DND-41 (cell line): Measurements from ENCODE around the gene TTC1.

Source experiments
- ATAC-seq: fragments of 200-7000 bp; cut with Tn5 transposase; 3 replicates; pipeline ENCODE4 v1.9.1; 2021; ENCODE audit warnings: low read depth; ENCODE audit not compliant: insufficient read depth
- DNase-seq: peaks from one replicate; pipeline ENCODE4 v3.0.0-alpha.2; 2020
- H2AFZ ChIP-seq: 2 replicates; pipeline ENCODE4 v1.6.0; 2012; ENCODE audit warnings: low read depth, low read length
- H3K27ac ChIP-seq: 2 replicates; pipeline ENCODE4 v1.5.1; 2012; ENCODE audit warnings: low read length, inconsistent platforms
- H3K27me3 ChIP-seq: fragments of 200-600 bp; sonication (generic); 2 replicates; pipeline ENCODE4 v1.6.0; 2012; ENCODE audit warnings: low read length, mild to moderate bottlenecking, inconsistent platforms; ENCODE audit not compliant: insufficient read depth, poor library complexity
- H3K36me3 ChIP-seq: 2 replicates; pipeline ENCODE4 v1.5.1; 2012; ENCODE audit warnings: low read length, inconsistent platforms; ENCODE audit not compliant: insufficient read depth
- H3K4me1 ChIP-seq: 2 replicates; pipeline ENCODE4 v1.5.1; 2012; ENCODE audit warnings: mild to moderate bottlenecking, low read length; ENCODE audit not compliant: insufficient read depth
- H3K4me2 ChIP-seq: 2 replicates; pipeline ENCODE4 v1.6.0; 2012; ENCODE audit warnings: mild to moderate bottlenecking, moderate library complexity, low read length, inconsistent platforms; ENCODE audit not compliant: insufficient read depth
- H3K4me3 ChIP-seq, 2 experiments: fragments of 200-600 bp in 1 of 2; shearing (Covaris generic) in 1 of 2; 2 replicates each; pipeline ENCODE4 v1.5.1; 2012 to 2016; ENCODE audit warnings: inconsistent platforms in 2 of 2, low read length in 2 of 2, mild to moderate bottlenecking in 2 of 2, low read depth in 1 of 2, moderate library complexity in 1 of 2
- H3K79me2 ChIP-seq: 2 replicates; pipeline ENCODE4 v1.6.0; 2012; ENCODE audit warnings: low read length, inconsistent platforms; ENCODE audit not compliant: insufficient read depth
- H3K9ac ChIP-seq: 2 replicates; pipeline ENCODE4 v1.6.0; 2012; ENCODE audit warnings: low read depth, mild to moderate bottlenecking, inconsistent platforms, low read length, moderate library complexity
- H3K9me3 ChIP-seq: 2 replicates; pipeline ENCODE4 v1.5.1; 2012; ENCODE audit warnings: low read length, moderate library complexity, mild to moderate bottlenecking, inconsistent platforms; ENCODE audit not compliant: insufficient read depth, severe bottlenecking
- H4K20me1 ChIP-seq: 2 replicates; pipeline ENCODE4 v1.6.0; 2012; ENCODE audit warnings: low read length; ENCODE audit not compliant: insufficient read depth
- EZH2 ChIP-seq: IDR thresholded peaks from 3 replicates; pipeline ENCODE4 v1.6.1; 2012; ENCODE audit warnings: borderline replicate concordance, low read depth, mild to moderate bottlenecking, moderate library complexity, low read length, inconsistent platforms; ENCODE audit not compliant: severe bottlenecking
- TF ChIP-seq, protein P1 (sequence below): IDR thresholded peaks from 2 replicates; pipeline ENCODE4 v1.5.1; 2012; ENCODE audit warnings: borderline replicate concordance, low read length, moderate library complexity, mild to moderate bottlenecking; ENCODE audit not compliant: poor library complexity, severe bottlenecking; ENCODE audit errors: extremely low read depth

TTC1 gene

DNA sequence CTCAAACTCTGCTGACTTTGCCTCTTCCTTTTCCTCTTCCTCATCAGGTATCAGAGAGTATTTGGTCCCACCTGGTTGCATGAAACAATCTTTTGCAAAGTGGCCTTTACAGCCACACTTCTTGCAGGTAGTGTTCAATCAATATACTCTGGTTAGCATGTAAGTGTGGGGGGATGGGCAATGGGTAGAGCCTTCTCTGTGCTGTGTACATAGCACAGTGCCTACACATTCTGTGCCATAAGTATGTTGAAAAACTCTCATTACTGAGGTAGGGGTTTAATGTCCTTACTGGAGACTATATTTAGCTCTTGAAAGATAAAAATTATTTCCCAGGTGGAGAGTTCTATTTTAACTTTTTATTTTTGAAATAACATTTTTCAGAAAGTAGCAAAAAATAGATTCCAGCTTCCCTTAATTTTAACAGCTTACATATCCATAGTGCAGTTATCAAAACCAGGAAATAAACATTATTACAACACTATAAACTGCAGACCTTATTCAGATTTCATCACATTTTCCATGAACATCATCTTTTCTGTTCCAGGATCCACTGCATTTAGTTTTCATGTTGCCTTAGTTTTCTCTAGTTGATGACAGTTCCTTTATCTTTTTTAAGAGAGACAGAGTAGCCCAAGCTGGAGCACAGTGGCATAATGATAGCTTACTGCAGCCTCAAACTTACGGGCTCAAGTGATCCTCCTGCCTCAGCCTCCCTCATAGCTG lies 15.1 kb downstream of the TTC1 start:
- H3K27ac ChIP-seq, result no peak overlapping the region
- no peaks in the 10 kb centered on the region for H3K4me1 ChIP-seq
- H3K4me3 ChIP-seq, result no peak overlapping the region
- no peak overlapping the region for H3K4me2 ChIP-seq
- H3K79me2 ChIP-seq, result peaks cover 10% of the 10 kb centered on the region; the same call in 1 of the 2 replicates
- H3K27me3 ChIP-seq, result no peaks in the 10 kb centered on the region
- DNase-seq (no peak), ATAC-seq (no peak)
- no peaks in the 10 kb centered on the region for H3K9me3 ChIP-seq
- no peak for TF ChIP-seq EZH2
- TF ChIP-seq, protein P1, sequence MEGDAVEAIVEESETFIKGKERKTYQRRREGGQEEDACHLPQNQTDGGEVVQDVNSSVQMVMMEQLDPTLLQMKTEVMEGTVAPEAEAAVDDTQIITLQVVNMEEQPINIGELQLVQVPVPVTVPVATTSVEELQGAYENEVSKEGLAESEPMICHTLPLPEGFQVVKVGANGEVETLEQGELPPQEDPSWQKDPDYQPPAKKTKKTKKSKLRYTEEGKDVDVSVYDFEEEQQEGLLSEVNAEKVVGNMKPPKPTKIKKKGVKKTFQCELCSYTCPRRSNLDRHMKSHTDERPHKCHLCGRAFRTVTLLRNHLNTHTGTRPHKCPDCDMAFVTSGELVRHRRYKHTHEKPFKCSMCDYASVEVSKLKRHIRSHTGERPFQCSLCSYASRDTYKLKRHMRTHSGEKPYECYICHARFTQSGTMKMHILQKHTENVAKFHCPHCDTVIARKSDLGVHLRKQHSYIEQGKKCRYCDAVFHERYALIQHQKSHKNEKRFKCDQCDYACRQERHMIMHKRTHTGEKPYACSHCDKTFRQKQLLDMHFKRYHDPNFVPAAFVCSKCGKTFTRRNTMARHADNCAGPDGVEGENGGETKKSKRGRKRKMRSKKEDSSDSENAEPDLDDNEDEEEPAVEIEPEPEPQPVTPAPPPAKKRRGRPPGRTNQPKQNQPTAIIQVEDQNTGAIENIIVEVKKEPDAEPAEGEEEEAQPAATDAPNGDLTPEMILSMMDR, result no peak
- H3K9ac ChIP-seq, result no peak overlapping the region
- H2AFZ ChIP-seq, result no peak overlapping the region
- H4K20me1 ChIP-seq, result peaks cover 6% of the 10 kb centered on the region; the same call in 1 of the 2 replicates
- H3K36me3 ChIP-seq, result peaks cover 41% of the 10 kb centered on the region

- peaks cover 13% of the 10 kb centered on the region; the same call in 1 of the 2 replicates for H3K79me2 ChIP-seq
- H3K4me1 ChIP-seq, result no peaks in the 10 kb centered on the region
- H3K4me2 ChIP-seq, result no peak overlapping the region
- no peaks in the 10 kb centered on the region for H3K27me3 ChIP-seq
- no peak overlapping the region for H3K9ac ChIP-seq
- H3K9me3 ChIP-seq, result no peaks in the 10 kb centered on the region
- H2AFZ ChIP-seq, result no peak overlapping the region
- no peaks in the 10 kb centered on the region for H4K20me1 ChIP-seq
- peaks cover 56% of the 10 kb centered on the region for H3K36me3 ChIP-seq
- H3K27ac ChIP-seq, result no peak overlapping the region
- no peak for ATAC-seq
- no peak for DNase-seq
- TF ChIP-seq, protein P1, result no peak
- no peak for TF ChIP-seq EZH2
- no peak overlapping the region for H3K4me3 ChIP-seq
These were observed 20.1 kb downstream of the TTC1 start for GRCh38 chr5:160029004-160029403.

GRCh38 chr5:160029540-160030139 lies 20.7 kb downstream of the TTC1 start:
- Histone ChIP-seq H3K27ac (no peak overlapping the region), H3K9me3 (no peaks in the 10 kb centered on the region), H3K4me1 (no peaks in the 10 kb centered on the region), H2AFZ (no peak overlapping the region), H4K20me1 (no peaks in the 10 kb centered on the region), H3K79me2 (peaks cover 13% of the 10 kb centered on the region; the same call in 1 of the 2 replicates), H3K27me3 (no peaks in the 10 kb centered on the region), H3K9ac (no peak overlapping the region), H3K4me2 (no peak overlapping the region), H3K36me3 (peaks cover 54% of the 10 kb centered on the region), H3K4me3 (no peak overlapping the region)
- ATAC-seq, result no peak
- no peak for DNase-seq
- TF ChIP-seq, protein P1, result no peak
- TF ChIP-seq EZH2, result no peak
